Neural progenitor cell (in vitro differentiated cells): Measurements from ENCODE around the gene BHMT. TPM values are rescaled to one million over a fixed set of nuclear protein-coding genes. Genes with fewer than 3 reads are reported as not detected.

Experiments
- DNase-seq: peaks from one replicate; pipeline ENCODE4 v3.0.0-alpha.2; 2016; ENCODE audit warnings: low spot score
- H2AFZ ChIP-seq: fragments of 200-600 bp; sonication (generic); replicated peaks from 2 replicates; pipeline ENCODE4 v1.6.1; 2016; ENCODE audit warnings: antibody characterized with exemption
- H3F3A ChIP-seq: fragments of 200-600 bp; sonication (generic); 2 replicates; pipeline ENCODE4 v1.6.1; 2016; ENCODE audit warnings: antibody characterized with exemption, low read depth
- H3K27ac ChIP-seq: fragments of 200-600 bp; sonication (generic); 2 replicates; pipeline ENCODE4 v1.5.1; 2016; ENCODE audit warnings: mild to moderate bottlenecking
- H3K27me3 ChIP-seq: fragments of 200-600 bp; sonication (generic); 2 replicates; pipeline ENCODE4 v1.6.1; 2016; ENCODE audit warnings: mild to moderate bottlenecking, moderate library complexity
- H3K36me3 ChIP-seq: fragments of 200-600 bp; sonication (generic); 2 replicates; pipeline ENCODE4 v1.5.1; 2016
- H3K4me1 ChIP-seq: fragments of 200-600 bp; sonication (generic); 2 replicates; pipeline ENCODE4 v1.6.1; 2016; ENCODE audit warnings: mixed run types
- H3K4me2 ChIP-seq: fragments of 200-600 bp; sonication (generic); 2 replicates; pipeline ENCODE4 v1.6.1; 2016
- H3K4me3 ChIP-seq: fragments of 200-600 bp; sonication (generic); 2 replicates; pipeline ENCODE4 v1.5.1; 2016
- H3K79me2 ChIP-seq: fragments of 200-600 bp; sonication (generic); 2 replicates; pipeline ENCODE4 v1.6.1; 2016; ENCODE audit warnings: low read depth
- H3K9ac ChIP-seq: fragments of 200-600 bp; sonication (generic); 2 replicates; pipeline ENCODE4 v1.6.1; 2016
- H3K9me3 ChIP-seq: fragments of 200-600 bp; sonication (generic); 2 replicates; pipeline ENCODE4 v1.5.1; 2016; ENCODE audit warnings: low read depth
- H4K20me1 ChIP-seq: fragments of 200-600 bp; sonication (generic); 2 replicates; pipeline ENCODE4 v1.6.1; 2016; ENCODE audit warnings: low read depth
- H3K27ac Mint-ChIP-seq: 3 replicates; pipeline ENCODE4 v1.8.0; 2021; ENCODE audit warnings: mixed read lengths
- H3K27me3 Mint-ChIP-seq: 2 replicates; pipeline ENCODE4 v1.8.0; 2022; ENCODE audit warnings: low read depth, mild to moderate bottlenecking, inconsistent platforms, moderate library complexity, mixed read lengths; ENCODE audit not compliant: insufficient read depth
- H3K36me3 Mint-ChIP-seq: 3 replicates; pipeline ENCODE4 v1.8.0; 2021; ENCODE audit warnings: mixed read lengths
- H3K4me1 Mint-ChIP-seq: 3 replicates; pipeline ENCODE4 v1.8.0; 2021; ENCODE audit warnings: mixed read lengths
- H3K4me3 Mint-ChIP-seq: 3 replicates; pipeline ENCODE4 v1.8.0; 2021; ENCODE audit warnings: mild to moderate bottlenecking, moderate library complexity, mixed read lengths
- H3K9me3 Mint-ChIP-seq: 3 replicates; pipeline ENCODE4 v1.8.0; 2020; ENCODE audit warnings: mixed read lengths
- EZH2 ChIP-seq: fragments of 200-600 bp; sonication (generic); IDR thresholded peaks from 2 replicates; pipeline ENCODE4 v1.6.1; 2017; ENCODE audit warnings: antibody characterized with exemption, mild to moderate bottlenecking, moderate library complexity
- EZH2phosphoT487 ChIP-seq: fragments of 200-600 bp; sonication (generic); IDR thresholded peaks from 2 replicates; pipeline ENCODE4 v1.6.1; 2017; ENCODE audit warnings: antibody characterized with exemption
- total RNA-seq: library from RNA; depleted of rRNA; stranded (reverse); fragments of >200 nt; gene quantifications from 2 replicates; pipeline ENCODE4 v1.2.3, GENCODE V29; 2015; ENCODE audit warnings: low replicate concordance
- TF ChIP-seq, protein P1 (sequence below): fragments of 200-600 bp; sonication (generic); IDR thresholded peaks from 2 replicates; pipeline ENCODE4 v1.5.1; 2017; ENCODE audit warnings: antibody characterized with exemption, mild to moderate bottlenecking

The BHMT gene
- total RNA-seq, 1 donor from 2014 or later, result 0.45 TPM

- Histone ChIP-seq H3K27me3 (no peaks in the 10 kb centered on the region), H3F3A (peaks cover 13% of the 10 kb centered on the region), H3K9ac (no peak overlapping the region), H3K36me3 (no peaks in the 10 kb centered on the region), H3K79me2 (no peaks in the 10 kb centered on the region), H4K20me1 (no peaks in the 10 kb centered on the region), H3K4me2 (no peak overlapping the region), H2AFZ (no peak overlapping the region), H3K4me3 (no peak overlapping the region), H3K4me1 (no peaks in the 10 kb centered on the region), H3K9me3 (no peaks in the 10 kb centered on the region), H3K27ac (no peak overlapping the region)
- no peak overlapping the region for H3K4me3 Mint-ChIP-seq
- peaks cover 4% of the 10 kb centered on the region for H3K27me3 Mint-ChIP-seq
- H3K27ac Mint-ChIP-seq, result no peak overlapping the region
- H3K36me3 Mint-ChIP-seq, result no peaks in the 10 kb centered on the region
- peaks cover 6% of the 10 kb centered on the region for H3K9me3 Mint-ChIP-seq
- DNase-seq, result no peak
- TF ChIP-seq EZH2phosphoT487 (no peak), EZH2 (no peak)
- TF ChIP-seq, protein P1, sequence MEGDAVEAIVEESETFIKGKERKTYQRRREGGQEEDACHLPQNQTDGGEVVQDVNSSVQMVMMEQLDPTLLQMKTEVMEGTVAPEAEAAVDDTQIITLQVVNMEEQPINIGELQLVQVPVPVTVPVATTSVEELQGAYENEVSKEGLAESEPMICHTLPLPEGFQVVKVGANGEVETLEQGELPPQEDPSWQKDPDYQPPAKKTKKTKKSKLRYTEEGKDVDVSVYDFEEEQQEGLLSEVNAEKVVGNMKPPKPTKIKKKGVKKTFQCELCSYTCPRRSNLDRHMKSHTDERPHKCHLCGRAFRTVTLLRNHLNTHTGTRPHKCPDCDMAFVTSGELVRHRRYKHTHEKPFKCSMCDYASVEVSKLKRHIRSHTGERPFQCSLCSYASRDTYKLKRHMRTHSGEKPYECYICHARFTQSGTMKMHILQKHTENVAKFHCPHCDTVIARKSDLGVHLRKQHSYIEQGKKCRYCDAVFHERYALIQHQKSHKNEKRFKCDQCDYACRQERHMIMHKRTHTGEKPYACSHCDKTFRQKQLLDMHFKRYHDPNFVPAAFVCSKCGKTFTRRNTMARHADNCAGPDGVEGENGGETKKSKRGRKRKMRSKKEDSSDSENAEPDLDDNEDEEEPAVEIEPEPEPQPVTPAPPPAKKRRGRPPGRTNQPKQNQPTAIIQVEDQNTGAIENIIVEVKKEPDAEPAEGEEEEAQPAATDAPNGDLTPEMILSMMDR, result no peak
- no peaks in the 10 kb centered on the region for H3K4me1 Mint-ChIP-seq
Observed at GRCh38 chr5:79140553-79140952, 28.9 kb downstream of the BHMT start.

- no peaks in the 10 kb centered on the region for H3K36me3 ChIP-seq
- peaks cover 2% of the 10 kb centered on the region for H3K27me3 Mint-ChIP-seq
- H3K79me2 ChIP-seq, result no peaks in the 10 kb centered on the region
- H4K20me1 ChIP-seq, result no peaks in the 10 kb centered on the region
- no peak overlapping the region for H3K4me3 ChIP-seq
- TF ChIP-seq, protein P1, result no peak
- TF ChIP-seq EZH2, result no peak
- TF ChIP-seq EZH2phosphoT487, result no peak
- no peak overlapping the region for H3K4me3 Mint-ChIP-seq
- no peaks in the 10 kb centered on the region for H3K9me3 ChIP-seq
- H3K27ac ChIP-seq, result no peak overlapping the region
- no peaks in the 10 kb centered on the region for H3K27me3 ChIP-seq
- H3K4me2 ChIP-seq, result no peak overlapping the region
- no peak overlapping the region for H3K9ac ChIP-seq
- no peak for DNase-seq
- H2AFZ ChIP-seq, result no peak overlapping the region
- no peaks in the 10 kb centered on the region for H3K4me1 Mint-ChIP-seq
- H3K4me1 ChIP-seq, result no peaks in the 10 kb centered on the region
- no peak overlapping the region for H3K27ac Mint-ChIP-seq
- H3F3A ChIP-seq, result no peaks in the 10 kb centered on the region
- H3K36me3 Mint-ChIP-seq, result no peaks in the 10 kb centered on the region
- H3K9me3 Mint-ChIP-seq, result peaks cover 6% of the 10 kb centered on the region
Observed at GRCh38 chr5:79143684-79144379, 32.2 kb downstream of the BHMT start.

DNA sequence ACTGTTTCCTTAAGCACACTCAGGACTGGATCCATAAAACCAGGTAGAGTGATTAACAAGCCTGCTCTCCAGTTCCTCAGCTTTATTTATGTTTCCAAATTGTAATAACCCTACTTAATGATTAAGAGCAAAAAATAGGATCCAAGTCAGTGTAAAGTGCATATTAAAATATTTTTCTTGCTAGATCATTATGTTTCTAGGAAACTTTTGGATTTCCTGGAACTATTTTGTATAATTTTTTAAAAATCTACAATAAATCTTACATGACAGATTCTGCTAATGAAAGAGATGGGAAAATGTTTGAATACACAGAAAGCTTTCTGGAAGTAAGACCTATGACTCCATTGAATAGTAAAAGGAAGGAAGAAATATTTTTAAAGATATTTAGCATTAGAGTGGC, 35.5 kb downstream of the BHMT start:
- no peaks in the 10 kb centered on the region for H3K9me3 Mint-ChIP-seq
- H3K9ac ChIP-seq, result no peak overlapping the region
- H3K4me3 ChIP-seq, result no peak overlapping the region
- no peaks in the 10 kb centered on the region for H3K36me3 Mint-ChIP-seq
- no peaks in the 10 kb centered on the region for H3K27me3 ChIP-seq
- no peak overlapping the region for H3K4me3 Mint-ChIP-seq
- no peak overlapping the region for H2AFZ ChIP-seq
- H3K9me3 ChIP-seq, result no peaks in the 10 kb centered on the region
- DNase-seq, result no peak
- H3K4me1 Mint-ChIP-seq, result peaks cover 5% of the 10 kb centered on the region
- H3F3A ChIP-seq, result no peaks in the 10 kb centered on the region
- no peaks in the 10 kb centered on the region for H3K4me1 ChIP-seq
- no peak for TF ChIP-seq EZH2phosphoT487
- TF ChIP-seq, protein P1, result no peak
- TF ChIP-seq EZH2, result no peak
- H3K27me3 Mint-ChIP-seq, result peaks cover 2% of the 10 kb centered on the region
- no peaks in the 10 kb centered on the region for H4K20me1 ChIP-seq
- H3K79me2 ChIP-seq, result no peaks in the 10 kb centered on the region
- no peaks in the 10 kb centered on the region for H3K36me3 ChIP-seq
- H3K27ac Mint-ChIP-seq, result no peak overlapping the region
- H3K4me2 ChIP-seq, result no peak overlapping the region
- H3K27ac ChIP-seq, result no peak overlapping the region
